Ishikawa (cell line): Measurements from ENCODE around the gene ZNF280C.

Experiments used
- CEBPB ChIP-seq: IDR thresholded peaks from 2 replicates; pipeline ENCODE4 v1.6.1; 2012
- CREB1 ChIP-seq: IDR thresholded peaks from 2 replicates; pipeline ENCODE4 v1.6.1; 2012; ENCODE audit warnings: low read depth
- EGR1 ChIP-seq: IDR thresholded peaks from 2 replicates; pipeline ENCODE4 v1.6.1; 2012
- EP300 ChIP-seq: IDR thresholded peaks from 2 replicates; pipeline ENCODE4 v1.6.1; 2012; ENCODE audit warnings: borderline replicate concordance
- FOXM1 ChIP-seq: IDR thresholded peaks from 2 replicates; pipeline ENCODE4 v1.6.1; 2012; ENCODE audit warnings: low read depth, borderline replicate concordance
- MAX ChIP-seq: IDR thresholded peaks from 2 replicates; pipeline ENCODE4 v1.6.1; 2012
- NFIC ChIP-seq: IDR thresholded peaks from 2 replicates; pipeline ENCODE4 v1.6.1; 2012
- RAD21 ChIP-seq: IDR thresholded peaks from 2 replicates; pipeline ENCODE4 v1.6.1; 2012; ENCODE audit warnings: low read depth
- REST ChIP-seq: IDR thresholded peaks from 2 replicates; pipeline ENCODE4 v1.6.1; 2012; ENCODE audit warnings: low read depth, mild to moderate bottlenecking
- TAF1 ChIP-seq: IDR thresholded peaks from 2 replicates; pipeline ENCODE4 v1.6.1; 2012; ENCODE audit warnings: low read depth, mild to moderate bottlenecking
- TCF12 ChIP-seq: IDR thresholded peaks from 2 replicates; pipeline ENCODE4 v1.6.1; 2012; ENCODE audit warnings: low read depth
- TEAD4 ChIP-seq: IDR thresholded peaks from 2 replicates; pipeline ENCODE4 v1.6.1; 2012
- USF1 ChIP-seq: IDR thresholded peaks from 2 replicates; pipeline ENCODE4 v1.6.1; 2012
- YY1 ChIP-seq: IDR thresholded peaks from 2 replicates; pipeline ENCODE4 v1.6.1; 2012; ENCODE audit warnings: low read depth
- ZBTB7A ChIP-seq: IDR thresholded peaks from 2 replicates; pipeline ENCODE4 v1.6.1; 2012; ENCODE audit warnings: low read depth

The ZNF280C gene

GRCh38 chrX:130263016-130263415, 5.7 kb downstream of the ZNF280C start:
- TF ChIP-seq ZBTB7A = no peak
- no peak for TF ChIP-seq NFIC
- TF ChIP-seq RAD21 = no peak
- TF ChIP-seq EP300 = no peak
- TF ChIP-seq CEBPB = no peak
- TF ChIP-seq USF1 = no peak
- TF ChIP-seq TCF12 = no peak
- TF ChIP-seq TEAD4 = no peak
- no peak for TF ChIP-seq CREB1
- TF ChIP-seq EGR1 = no peak
- TF ChIP-seq TAF1 = no peak
- TF ChIP-seq FOXM1 = no peak
- TF ChIP-seq REST = no peak
- TF ChIP-seq MAX = no peak
- no peak for TF ChIP-seq YY1

GRCh38 chrX:130262231-130262630, 6.5 kb downstream of the ZNF280C start:
- TF ChIP-seq TCF12 (no peak), ZBTB7A (no peak), CREB1 (no peak), TAF1 (no peak), TEAD4 (no peak), USF1 (no peak), EGR1 (no peak), FOXM1 (no peak), NFIC (no peak), CEBPB (no peak), MAX (no peak), YY1 (no peak), REST (no peak), RAD21 (no peak), EP300 (no peak)

GRCh38 chrX:130261296-130261893, 7.3 kb downstream of the ZNF280C start:
- TF ChIP-seq CEBPB (no peak), TCF12 (no peak), EP300 (no peak), USF1 (no peak), TEAD4 (no peak), FOXM1 (no peak), RAD21 (no peak), ZBTB7A (no peak), TAF1 (no peak), MAX (no peak), REST (no peak), NFIC (no peak), EGR1 (no peak), YY1 (no peak), CREB1 (no peak)
